Left ventricle myocardium inferior (tissue), 1 donor: ENCODE data around the gene SCMH1. TPM values are rescaled to one million over a fixed set of nuclear protein-coding genes. Genes with fewer than 3 reads are reported as not detected.

Source experiments
- DNase-seq: peaks from one replicate; pipeline ENCODE4 v3.0.0-alpha.2; 2020
- H3K27ac ChIP-seq: fragments of 200-600 bp; replicated peaks from 2 replicates; pipeline ENCODE4 v1.8.0; 2021
- H3K27me3 ChIP-seq: fragments of 200-600 bp; 2 replicates; pipeline ENCODE4 v1.8.0; 2021; ENCODE audit warnings: low read depth
- H3K36me3 ChIP-seq: fragments of 200-600 bp; 2 replicates; pipeline ENCODE4 v1.8.0; 2021
- H3K4me1 ChIP-seq: fragments of 200-600 bp; 2 replicates; pipeline ENCODE4 v1.8.0; 2021
- H3K4me3 ChIP-seq: fragments of 200-600 bp; 2 replicates; pipeline ENCODE4 v1.8.0; 2021; ENCODE audit warnings: mild to moderate bottlenecking, moderate library complexity
- H3K9me3 ChIP-seq: fragments of 200-600 bp; replicated peaks from 2 replicates; pipeline ENCODE4 v1.8.0; 2021
- intact Hi-C: fragments of 100-400 bp; cut with micrococcal nuclease; formaldehyde crosslinking; loops from one replicate; pipeline ENCODE4 v1.11.0; 2022
- total RNA-seq: library from RNA; stranded (reverse); fragmentation: NEBNext Ultra II Directional; extraction: Animal tissue kit (Norgen Biotek cat#: 25700); gene quantifications from one replicate; pipeline ENCODE4 v1.2.1, GENCODE V29; 2021
- TF ChIP-seq, protein P1 (sequence below): fragments of 200-600 bp; IDR thresholded peaks from 2 replicates; pipeline ENCODE4 v1.8.0; 2021; ENCODE audit warnings: antibody characterized with exemption, mild to moderate bottlenecking, borderline replicate concordance
- donor health status: DM: no; HTN: yes; CAD: no; lungs with severe emphysema.

SCMH1 gene
- total RNA-seq, 1 donor from 2014 or later = 48.1 TPM

DNA sequence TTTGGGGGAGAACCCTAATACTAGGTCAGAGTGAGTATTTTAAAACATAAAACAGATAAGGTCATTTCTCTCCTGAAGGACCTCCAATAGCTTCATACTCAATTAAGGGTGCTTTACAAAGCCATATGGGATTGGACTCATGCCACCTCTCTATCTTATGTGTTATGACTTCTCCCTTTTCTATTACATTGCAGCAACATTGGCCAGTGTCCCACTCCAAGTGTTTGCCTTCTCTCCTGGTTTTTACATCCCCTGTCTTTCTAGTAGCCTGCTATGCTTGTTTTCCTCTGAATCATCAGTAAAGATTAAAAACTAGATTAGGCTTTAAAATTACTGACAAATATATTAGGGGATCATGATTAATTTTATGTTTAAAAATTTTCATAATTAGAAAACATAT, 66.6 kb downstream of the SCMH1 start:
- Histone ChIP-seq H3K36me3 (peaks cover 9% of the 10 kb centered on the region), H3K27ac (no peak overlapping the region), H3K4me1 (no peaks in the 10 kb centered on the region), H3K27me3 (no peaks in the 10 kb centered on the region), H3K4me3 (no peak overlapping the region), H3K9me3 (peaks cover 22% of the 10 kb centered on the region)
- TF ChIP-seq, protein P1, sequence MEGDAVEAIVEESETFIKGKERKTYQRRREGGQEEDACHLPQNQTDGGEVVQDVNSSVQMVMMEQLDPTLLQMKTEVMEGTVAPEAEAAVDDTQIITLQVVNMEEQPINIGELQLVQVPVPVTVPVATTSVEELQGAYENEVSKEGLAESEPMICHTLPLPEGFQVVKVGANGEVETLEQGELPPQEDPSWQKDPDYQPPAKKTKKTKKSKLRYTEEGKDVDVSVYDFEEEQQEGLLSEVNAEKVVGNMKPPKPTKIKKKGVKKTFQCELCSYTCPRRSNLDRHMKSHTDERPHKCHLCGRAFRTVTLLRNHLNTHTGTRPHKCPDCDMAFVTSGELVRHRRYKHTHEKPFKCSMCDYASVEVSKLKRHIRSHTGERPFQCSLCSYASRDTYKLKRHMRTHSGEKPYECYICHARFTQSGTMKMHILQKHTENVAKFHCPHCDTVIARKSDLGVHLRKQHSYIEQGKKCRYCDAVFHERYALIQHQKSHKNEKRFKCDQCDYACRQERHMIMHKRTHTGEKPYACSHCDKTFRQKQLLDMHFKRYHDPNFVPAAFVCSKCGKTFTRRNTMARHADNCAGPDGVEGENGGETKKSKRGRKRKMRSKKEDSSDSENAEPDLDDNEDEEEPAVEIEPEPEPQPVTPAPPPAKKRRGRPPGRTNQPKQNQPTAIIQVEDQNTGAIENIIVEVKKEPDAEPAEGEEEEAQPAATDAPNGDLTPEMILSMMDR = no peak
- no peak for DNase-seq
- intact Hi-C loops = no loop called here

DNA sequence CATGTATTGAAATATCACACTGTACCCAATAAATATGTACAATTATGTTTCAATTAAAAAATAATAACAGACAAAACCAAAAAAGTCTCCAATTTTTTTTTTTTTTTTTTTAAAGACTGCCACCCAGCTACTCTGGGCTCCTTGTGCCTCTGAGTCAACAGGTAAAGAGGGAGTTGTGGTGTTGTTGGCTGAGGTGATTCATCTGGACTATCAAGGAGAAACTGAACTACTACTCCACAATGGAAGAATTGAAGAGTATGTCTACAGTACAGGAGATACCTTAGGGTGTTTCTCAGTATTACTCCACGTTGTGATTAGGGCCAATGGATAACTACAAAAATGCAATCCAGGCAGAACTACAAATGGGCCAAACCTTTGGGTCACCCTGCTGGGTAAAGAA, 67.9 kb downstream of the SCMH1 start:
- intact Hi-C loops = no loop called here
- no peak for DNase-seq

GRCh38 chr1:41173651-41174050, 68.5 kb downstream of the SCMH1 start:
- intact Hi-C loops = no loop called here
- Histone ChIP-seq H3K9me3 (peaks cover 22% of the 10 kb centered on the region), H3K4me1 (no peaks in the 10 kb centered on the region), H3K4me3 (no peak overlapping the region), H3K36me3 (peaks cover 12% of the 10 kb centered on the region), H3K27ac (no peak overlapping the region), H3K27me3 (no peaks in the 10 kb centered on the region)
- TF ChIP-seq, protein P1 = no peak
- no peak for DNase-seq

More for the DNA sequence above, 67.9 kb downstream of the SCMH1 start:
- TF ChIP-seq, protein P1 = no peak
- Histone ChIP-seq H3K27me3 (no peaks in the 10 kb centered on the region), H3K9me3 (peaks cover 22% of the 10 kb centered on the region), H3K4me1 (no peaks in the 10 kb centered on the region), H3K4me3 (no peak overlapping the region), H3K36me3 (peaks cover 12% of the 10 kb centered on the region), H3K27ac (no peak overlapping the region)

DNA sequence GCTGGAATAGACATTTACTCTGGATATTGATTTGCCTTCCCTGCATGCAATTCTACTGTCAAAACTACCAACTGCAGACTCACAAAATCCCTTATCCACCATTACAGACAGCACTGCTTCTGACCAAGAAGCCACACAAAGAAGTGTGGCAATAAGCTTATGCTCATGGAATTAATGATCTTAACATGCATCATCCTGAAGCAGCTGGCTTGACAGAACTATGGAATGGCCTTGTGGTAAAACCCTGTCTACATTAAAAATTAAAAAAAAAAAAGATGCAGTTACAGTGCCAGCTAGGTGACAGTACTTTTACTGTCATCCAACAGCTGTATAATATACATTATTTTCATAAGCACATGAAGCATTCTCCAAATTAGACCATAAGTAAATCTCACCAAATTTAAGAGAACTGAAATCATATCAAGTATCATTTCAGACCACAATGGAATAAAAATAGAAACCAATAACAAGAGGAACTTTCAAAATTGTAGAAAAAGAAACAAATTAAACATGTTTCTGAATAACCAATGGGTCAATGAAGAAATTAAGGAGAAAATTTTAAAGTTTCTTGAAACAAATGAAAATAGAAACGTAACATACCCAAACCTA, 70.7 kb downstream of the SCMH1 start:
- H3K27me3 ChIP-seq = no peaks in the 10 kb centered on the region
- no peak overlapping the region for H3K27ac ChIP-seq
- intact Hi-C loops = no loop called here
- H3K36me3 ChIP-seq = peaks cover 6% of the 10 kb centered on the region
- H3K4me1 ChIP-seq = no peaks in the 10 kb centered on the region
- no peak for DNase-seq
- H3K4me3 ChIP-seq = no peak overlapping the region
- TF ChIP-seq, protein P1 = no peak
- peaks cover 18% of the 10 kb centered on the region for H3K9me3 ChIP-seq

DNA sequence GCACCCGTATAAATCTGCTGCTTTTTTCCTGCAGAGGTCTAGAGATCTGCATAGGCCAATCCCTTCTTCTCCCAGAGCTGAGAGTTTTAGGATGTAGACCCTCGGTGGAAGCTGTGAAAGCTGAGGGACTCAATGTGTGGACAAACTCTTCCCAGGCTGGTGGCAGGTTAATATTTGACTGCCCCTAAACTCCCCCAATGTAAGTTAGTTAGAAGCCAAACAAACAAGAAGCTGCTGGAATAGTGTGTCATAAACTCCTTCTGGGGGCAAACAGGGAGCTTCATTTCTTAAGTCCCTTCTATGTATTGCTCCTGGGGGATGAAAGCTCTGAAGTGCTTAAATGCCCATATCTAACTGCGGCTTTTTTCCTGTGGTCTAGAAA, 72.3 kb downstream of the SCMH1 start:
- Histone ChIP-seq H3K4me1 (no peaks in the 10 kb centered on the region), H3K4me3 (no peak overlapping the region), H3K9me3 (peaks cover 12% of the 10 kb centered on the region), H3K27ac (no peak overlapping the region), H3K36me3 (peaks cover 2% of the 10 kb centered on the region), H3K27me3 (no peaks in the 10 kb centered on the region)
- intact Hi-C loops = no loop called here
- TF ChIP-seq, protein P1 = no peak
- no peak for DNase-seq
